ENCODE results near the gene DEFB128. TPM values are rescaled to one million over a fixed set of nuclear protein-coding genes. Genes with fewer than 3 reads are reported as not detected.
"Not testable (repeated sequence)": the region's sequence is repeated elsewhere in the genome, so short reads cannot be mapped to it uniquely, and the experiment has no call there.

DEFB128 gene
- total RNA-seq, 1 experiment from 2014 or later = not detected

- Mint-ChIP-seq H3K9me3 (ENCODE audit: unreplicated experiment) (no peaks in the 10 kb centered on the region), H3K27me3 (ENCODE audit: insufficient read depth, unreplicated experiment) (peaks cover 38% of the 10 kb centered on the region), H3K36me3 (ENCODE audit: insufficient read depth, unreplicated experiment) (no peaks in the 10 kb centered on the region), H3K4me3 (ENCODE audit: unreplicated experiment) (no peak overlapping the region), H3K27ac (ENCODE audit: low read depth, unreplicated experiment) (no peak overlapping the region), H3K4me1 (ENCODE audit: insufficient read depth, unreplicated experiment) (no peaks in the 10 kb centered on the region)
- DNase-seq (ENCODE audit: unreplicated experiment) = no peak
- intact Hi-C loops (cut with micrococcal nuclease) = no loop called here
- no peak for TF ChIP-seq CTCF (IDR thresholded peaks at IDR 0.05; ENCODE audit: unreplicated experiment)
- ChIA-PET POLR2A (interaction anchor here (0.8 to 1.6 kb wide), 4 partner anchors 8 to 37 kb away, joined by 3 to 5 read pairs (median 4); no protein-coding TSS in a partner anchor), CTCF (interaction anchor here (0.6 to 2.5 kb wide), 9 partner anchors 8 to 113 kb away, joined by 3 to 10 read pairs (median 5); partner anchors contain the start of gene DEFB129)
- BruUV-seq (replicated peaks) = no TSS peak
Measured at GRCh38 chr20:210809-211502, 21.4 kb upstream of the DEFB128 start.

- Mint-ChIP-seq H3K27ac (ENCODE audit: low read depth, unreplicated experiment) (no peak overlapping the region), H3K9me3 (ENCODE audit: unreplicated experiment) (no peaks in the 10 kb centered on the region), H3K4me1 (ENCODE audit: insufficient read depth, unreplicated experiment) (no peaks in the 10 kb centered on the region), H3K27me3 (ENCODE audit: insufficient read depth, unreplicated experiment) (peaks cover 54% of the 10 kb centered on the region), H3K4me3 (ENCODE audit: unreplicated experiment) (no peak overlapping the region), H3K36me3 (ENCODE audit: insufficient read depth, unreplicated experiment) (no peaks in the 10 kb centered on the region)
- BruUV-seq (replicated peaks) = no TSS peak
- ChIA-PET CTCF (interaction anchor here (0.7 to 2.5 kb wide), 8 partner anchors 8 to 1267 kb away, joined by 3 to 10 read pairs (median 4); no protein-coding TSS in a partner anchor), POLR2A (no interaction called here)
- intact Hi-C loops (cut with micrococcal nuclease) = loop anchor here (1.0 kb wide), 2 partner anchors 58 to 121 kb away; no protein-coding TSS in a partner anchor
- peak; percentile 61 for DNase-seq (ENCODE audit: unreplicated experiment)
- TF ChIP-seq CTCF (IDR thresholded peaks at IDR 0.05; ENCODE audit: unreplicated experiment) = peak; percentile 62
Measured at GRCh38 chr20:208942-209566, 19.5 kb upstream of the DEFB128 start.

GRCh38 chr20:203630-204029 lies 14.1 kb upstream of the DEFB128 start:
- POLR2A ChIA-PET = interaction anchor here (1.3 kb wide), 1 partner anchor 16 kb away, joined by 4 read pairs; no protein-coding TSS in a partner anchor
- DNase-seq (ENCODE audit: unreplicated experiment); H3K4me1 Mint-ChIP-seq (ENCODE audit: insufficient read depth, unreplicated experiment); H3K27ac Mint-ChIP-seq (ENCODE audit: low read depth, unreplicated experiment); H3K9me3 Mint-ChIP-seq (ENCODE audit: unreplicated experiment); BruUV-seq (replicated peaks); H3K4me3 Mint-ChIP-seq (ENCODE audit: unreplicated experiment); intact Hi-C loops (cut with micrococcal nuclease); H3K36me3 Mint-ChIP-seq (ENCODE audit: insufficient read depth, unreplicated experiment): not testable (repeated sequence)
- CTCF ChIA-PET = interaction anchor here (0.6 to 2.2 kb wide), 2 partner anchors 22 to 32 kb away, joined by 3 to 4 read pairs; no protein-coding TSS in a partner anchor
- peaks cover 53% of the 10 kb centered on the region for H3K27me3 Mint-ChIP-seq (ENCODE audit: insufficient read depth, unreplicated experiment)

GRCh38 chr20:199996-200395 lies 10.5 kb upstream of the DEFB128 start:
- H3K36me3 Mint-ChIP-seq (ENCODE audit: insufficient read depth, unreplicated experiment) = no peaks in the 10 kb centered on the region
- CTCF ChIA-PET = interaction anchor here (2.3 kb wide), 1 partner anchor 19 kb away, joined by 6 read pairs; no protein-coding TSS in a partner anchor
- POLR2A ChIA-PET = no interaction called here
- BruUV-seq (replicated peaks) = no TSS peak
- DNase-seq (ENCODE audit: unreplicated experiment) = peak; percentile 3
- no peaks in the 10 kb centered on the region for H3K9me3 Mint-ChIP-seq (ENCODE audit: unreplicated experiment)
- H3K27ac Mint-ChIP-seq (ENCODE audit: low read depth, unreplicated experiment) = no peak overlapping the region
- intact Hi-C loops (cut with micrococcal nuclease) = no loop called here
- H3K27me3 Mint-ChIP-seq (ENCODE audit: insufficient read depth, unreplicated experiment) = peaks cover 56% of the 10 kb centered on the region
- TF ChIP-seq CTCF (IDR thresholded peaks at IDR 0.05; ENCODE audit: unreplicated experiment) = no peak
- no peaks in the 10 kb centered on the region for H3K4me1 Mint-ChIP-seq (ENCODE audit: insufficient read depth, unreplicated experiment)
- H3K4me3 Mint-ChIP-seq (ENCODE audit: unreplicated experiment) = no peak overlapping the region

Measured in MCF 10A (cell line).